Measurements from ENCODE around the gene MCCC1. TPM values are rescaled to one million over a fixed set of nuclear protein-coding genes. Genes with fewer than 3 reads are reported as not detected.

Gene MCCC1
- total and polyA plus RNA-seq, 2 donors (not counting 1 experiment from before 2014, with no cell fraction given): 12.9 to 36.3 TPM

DNA sequence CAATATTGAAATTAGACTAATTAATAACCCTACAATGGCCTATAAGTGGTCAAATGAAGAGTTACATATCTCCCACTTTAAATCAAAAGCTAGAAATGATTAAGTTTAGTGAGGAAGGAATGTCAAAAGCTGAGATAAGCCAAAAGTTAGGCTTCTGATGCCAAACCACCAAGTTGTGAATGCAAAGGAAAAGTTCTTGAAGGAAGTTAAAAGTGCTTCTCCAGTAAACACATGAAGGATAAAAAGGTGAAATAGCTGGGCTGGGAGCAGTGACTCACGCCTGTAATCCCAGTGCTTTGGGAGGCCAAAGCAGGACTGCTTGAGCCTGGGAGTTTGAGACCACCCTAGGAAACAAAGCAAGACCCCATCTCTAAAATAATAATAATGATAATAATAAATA lies 72.0 kb downstream of the MCCC1 start:
- Histone ChIP-seq H3K4me1 (ENCODE audit: control insufficient read depth in 2 of 2, insufficient read depth in 2 of 2, low read length in 2 of 2) (no peaks in the 10 kb centered on the region), H2AFZ (ENCODE audit: insufficient read depth, low read depth, low read length, poor library complexity, severe bottlenecking) (no peak overlapping the region), H3K36me3 (replicated peaks in 1 of 2; ENCODE audit: control extremely low read depth in 1 of 2, control insufficient read depth in 1 of 2, extremely low read depth in 1 of 2, insufficient read depth in 2 of 2, low read length in 1 of 2) (peaks cover 0 to 28% of the 10 kb centered on the region in 2 experiments), H3K79me2 (ENCODE audit: control insufficient read depth, insufficient read depth, low read length) (no peaks in the 10 kb centered on the region), H4K20me1 (ENCODE audit: control insufficient read depth, insufficient read depth, low read length, poor library complexity, severe bottlenecking) (no peaks in the 10 kb centered on the region), H3K4me2 (replicated peaks; ENCODE audit: low read depth, low read length, poor library complexity, severe bottlenecking) (no peak overlapping the region), H3K27me3 (replicated peaks in 1 of 4; ENCODE audit: control extremely low read depth in 1 of 4, control insufficient read depth in 3 of 4, insufficient read depth in 4 of 4, low read length in 3 of 4) (no peaks in the 10 kb centered on the region), H3K9ac (ENCODE audit: low read length) (no peak overlapping the region), H3K27ac (ENCODE audit: low read length in 2 of 2) (no peak overlapping the region), H3K9me3 (ENCODE audit: control extremely low read depth in 1 of 3, control insufficient read depth in 2 of 3, insufficient read depth in 1 of 3, low read length in 2 of 3) (peaks cover 0 to 4% (median 0%) of the 10 kb centered on the region in 3 donors), H3K4me3 (ENCODE audit: control extremely low read depth in 1 of 5, extremely low read depth in 1 of 5, insufficient read depth in 1 of 5, low read depth in 2 of 5, low read length in 4 of 5) (no peak overlapping the region)
- TF ChIP-seq, protein P1, sequence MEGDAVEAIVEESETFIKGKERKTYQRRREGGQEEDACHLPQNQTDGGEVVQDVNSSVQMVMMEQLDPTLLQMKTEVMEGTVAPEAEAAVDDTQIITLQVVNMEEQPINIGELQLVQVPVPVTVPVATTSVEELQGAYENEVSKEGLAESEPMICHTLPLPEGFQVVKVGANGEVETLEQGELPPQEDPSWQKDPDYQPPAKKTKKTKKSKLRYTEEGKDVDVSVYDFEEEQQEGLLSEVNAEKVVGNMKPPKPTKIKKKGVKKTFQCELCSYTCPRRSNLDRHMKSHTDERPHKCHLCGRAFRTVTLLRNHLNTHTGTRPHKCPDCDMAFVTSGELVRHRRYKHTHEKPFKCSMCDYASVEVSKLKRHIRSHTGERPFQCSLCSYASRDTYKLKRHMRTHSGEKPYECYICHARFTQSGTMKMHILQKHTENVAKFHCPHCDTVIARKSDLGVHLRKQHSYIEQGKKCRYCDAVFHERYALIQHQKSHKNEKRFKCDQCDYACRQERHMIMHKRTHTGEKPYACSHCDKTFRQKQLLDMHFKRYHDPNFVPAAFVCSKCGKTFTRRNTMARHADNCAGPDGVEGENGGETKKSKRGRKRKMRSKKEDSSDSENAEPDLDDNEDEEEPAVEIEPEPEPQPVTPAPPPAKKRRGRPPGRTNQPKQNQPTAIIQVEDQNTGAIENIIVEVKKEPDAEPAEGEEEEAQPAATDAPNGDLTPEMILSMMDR (IDR thresholded peaks at IDR 0.05): no peak
- TF ChIP-seq EZH2 (IDR thresholded peaks at IDR 0.05; ENCODE audit: borderline replicate concordance, insufficient read depth, low read depth, low read length, poor library complexity, severe bottlenecking): no peak
- no peaks in the 10 kb centered on the region for H3K27me3 Mint-ChIP-seq
- ChIA-PET POLR2A (no interaction called here), CTCF (no interaction called here)
- no peaks in the 10 kb centered on the region for H3K4me1 Mint-ChIP-seq
- no peak overlapping the region for H3K4me3 Mint-ChIP-seq
- DNase-seq (no peak), ATAC-seq (ENCODE audit: low read depth) (no peak)
- H3K27ac Mint-ChIP-seq: no peak overlapping the region
- intact Hi-C loops (cut with micrococcal nuclease): no loop called here
- no CpG with 5 or more reads among the region's 1 CpG for WGBS (ENCODE audit: insufficient coverage)
- no peaks in the 10 kb centered on the region for H3K9me3 Mint-ChIP-seq (ENCODE audit: insufficient read depth)

DNA sequence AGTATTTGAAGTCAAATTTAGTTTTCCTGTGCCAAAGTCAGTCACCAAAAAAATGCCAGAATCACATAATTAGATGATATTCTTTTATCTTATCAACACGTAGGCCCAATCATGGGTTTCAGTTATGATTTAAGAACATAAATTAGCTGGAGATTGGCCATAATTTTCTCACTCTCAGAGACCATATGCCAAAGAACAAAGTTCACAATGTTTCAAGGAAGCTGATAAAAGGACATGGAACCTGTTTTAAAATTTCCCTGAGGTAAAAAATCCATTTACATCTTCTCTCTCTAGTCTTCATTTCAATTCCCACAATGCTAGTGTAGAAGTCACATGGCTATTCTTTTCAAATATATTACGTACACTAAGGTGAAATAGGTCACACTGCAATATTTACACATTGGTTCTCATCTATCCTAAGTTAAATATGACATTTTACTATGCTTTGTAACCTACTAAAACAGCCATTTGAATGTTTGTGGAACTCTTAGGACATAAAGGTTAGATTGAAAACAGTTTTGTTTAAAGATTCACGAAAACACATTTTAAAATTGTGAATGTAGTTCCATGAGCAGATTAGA lies 76.3 kb downstream of the MCCC1 start:
- DNase-seq: no peak
- intact Hi-C loops (cut with micrococcal nuclease): no loop called here
- no peaks in the 10 kb centered on the region for H3K9me3 Mint-ChIP-seq (ENCODE audit: insufficient read depth)
- no peaks in the 10 kb centered on the region for H3K27me3 Mint-ChIP-seq
- H3K4me1 Mint-ChIP-seq: no peaks in the 10 kb centered on the region
- ChIA-PET POLR2A (no interaction called here), CTCF (no interaction called here)
- no peak for TF ChIP-seq EZH2 (IDR thresholded peaks at IDR 0.05; ENCODE audit: borderline replicate concordance, insufficient read depth, low read depth, low read length, poor library complexity, severe bottlenecking)
- TF ChIP-seq, protein P1 (IDR thresholded peaks at IDR 0.05): no peak
- no peak overlapping the region for H3K27ac Mint-ChIP-seq
- Histone ChIP-seq H4K20me1 (ENCODE audit: control insufficient read depth, insufficient read depth, low read length, poor library complexity, severe bottlenecking) (no peaks in the 10 kb centered on the region), H3K4me2 (replicated peaks; ENCODE audit: low read depth, low read length, poor library complexity, severe bottlenecking) (no peak overlapping the region), H2AFZ (ENCODE audit: insufficient read depth, low read depth, low read length, poor library complexity, severe bottlenecking) (no peak overlapping the region), H3K9me3 (ENCODE audit: control extremely low read depth in 1 of 3, control insufficient read depth in 2 of 3, insufficient read depth in 1 of 3, low read length in 2 of 3) (no peaks in the 10 kb centered on the region), H3K36me3 (replicated peaks in 1 of 2; ENCODE audit: control extremely low read depth in 1 of 2, control insufficient read depth in 1 of 2, extremely low read depth in 1 of 2, insufficient read depth in 2 of 2, low read length in 1 of 2) (peaks cover 0 to 38% of the 10 kb centered on the region in 2 experiments), H3K9ac (ENCODE audit: low read length) (no peak overlapping the region), H3K27ac (ENCODE audit: low read length in 2 of 2) (no peak overlapping the region), H3K79me2 (ENCODE audit: control insufficient read depth, insufficient read depth, low read length) (no peaks in the 10 kb centered on the region), H3K4me3 (ENCODE audit: control extremely low read depth in 1 of 5, extremely low read depth in 1 of 5, insufficient read depth in 1 of 5, low read depth in 2 of 5, low read length in 4 of 5) (no peak overlapping the region), H3K27me3 (replicated peaks in 1 of 4; ENCODE audit: control extremely low read depth in 1 of 4, control insufficient read depth in 3 of 4, insufficient read depth in 4 of 4, low read length in 3 of 4) (no peaks in the 10 kb centered on the region), H3K4me1 (ENCODE audit: control insufficient read depth in 2 of 2, insufficient read depth in 2 of 2, low read length in 2 of 2) (no peaks in the 10 kb centered on the region)
- ATAC-seq (ENCODE audit: low read depth): no peak
- no CpG with 5 or more reads among the region's 3 CpGs for WGBS (ENCODE audit: insufficient coverage)
- no peak overlapping the region for H3K4me3 Mint-ChIP-seq
